GM12873 (cell line): ENCODE results near the gene BPIFB3.

Experiments used
- TF ChIP-seq, protein P1 (sequence below): IDR thresholded peaks from 2 replicates; pipeline ENCODE4 v1.5.1; 2012; ENCODE audit warnings: low read depth, mild to moderate bottlenecking, moderate library complexity, low read length, control low read depth; ENCODE audit not compliant: insufficient read depth; ENCODE audit errors: missing control alignments

BPIFB3 gene

DNA sequence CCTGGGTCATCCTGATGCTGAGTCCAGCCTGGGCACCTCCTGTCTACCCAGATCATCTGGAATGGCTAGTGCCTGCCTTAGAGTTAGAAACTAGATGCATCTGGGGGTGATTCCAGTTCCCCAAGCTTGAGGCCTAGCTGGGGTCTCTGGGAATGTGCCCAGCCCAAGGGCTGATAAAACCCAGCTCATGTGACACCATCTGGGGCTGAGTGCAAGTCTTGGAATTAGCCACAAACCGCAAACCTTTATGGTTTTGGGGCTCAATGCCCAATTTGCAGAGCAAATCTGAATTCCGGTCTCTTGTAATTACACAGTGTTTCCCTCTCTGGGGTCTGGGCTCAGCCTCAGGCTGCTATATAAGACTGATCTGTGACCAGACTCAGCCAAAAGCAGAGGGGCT is 25.6 kb downstream of the BPIFB3 start, which contains the start of gene BPIFB4:
BPIFB4 (plus strand) TSS at position 385 of the 400 bp plus-strand sequence. CDS start 1,884 bp downstream, outside the sequence.
- TF ChIP-seq, protein P1, sequence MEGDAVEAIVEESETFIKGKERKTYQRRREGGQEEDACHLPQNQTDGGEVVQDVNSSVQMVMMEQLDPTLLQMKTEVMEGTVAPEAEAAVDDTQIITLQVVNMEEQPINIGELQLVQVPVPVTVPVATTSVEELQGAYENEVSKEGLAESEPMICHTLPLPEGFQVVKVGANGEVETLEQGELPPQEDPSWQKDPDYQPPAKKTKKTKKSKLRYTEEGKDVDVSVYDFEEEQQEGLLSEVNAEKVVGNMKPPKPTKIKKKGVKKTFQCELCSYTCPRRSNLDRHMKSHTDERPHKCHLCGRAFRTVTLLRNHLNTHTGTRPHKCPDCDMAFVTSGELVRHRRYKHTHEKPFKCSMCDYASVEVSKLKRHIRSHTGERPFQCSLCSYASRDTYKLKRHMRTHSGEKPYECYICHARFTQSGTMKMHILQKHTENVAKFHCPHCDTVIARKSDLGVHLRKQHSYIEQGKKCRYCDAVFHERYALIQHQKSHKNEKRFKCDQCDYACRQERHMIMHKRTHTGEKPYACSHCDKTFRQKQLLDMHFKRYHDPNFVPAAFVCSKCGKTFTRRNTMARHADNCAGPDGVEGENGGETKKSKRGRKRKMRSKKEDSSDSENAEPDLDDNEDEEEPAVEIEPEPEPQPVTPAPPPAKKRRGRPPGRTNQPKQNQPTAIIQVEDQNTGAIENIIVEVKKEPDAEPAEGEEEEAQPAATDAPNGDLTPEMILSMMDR = no peak

DNA sequence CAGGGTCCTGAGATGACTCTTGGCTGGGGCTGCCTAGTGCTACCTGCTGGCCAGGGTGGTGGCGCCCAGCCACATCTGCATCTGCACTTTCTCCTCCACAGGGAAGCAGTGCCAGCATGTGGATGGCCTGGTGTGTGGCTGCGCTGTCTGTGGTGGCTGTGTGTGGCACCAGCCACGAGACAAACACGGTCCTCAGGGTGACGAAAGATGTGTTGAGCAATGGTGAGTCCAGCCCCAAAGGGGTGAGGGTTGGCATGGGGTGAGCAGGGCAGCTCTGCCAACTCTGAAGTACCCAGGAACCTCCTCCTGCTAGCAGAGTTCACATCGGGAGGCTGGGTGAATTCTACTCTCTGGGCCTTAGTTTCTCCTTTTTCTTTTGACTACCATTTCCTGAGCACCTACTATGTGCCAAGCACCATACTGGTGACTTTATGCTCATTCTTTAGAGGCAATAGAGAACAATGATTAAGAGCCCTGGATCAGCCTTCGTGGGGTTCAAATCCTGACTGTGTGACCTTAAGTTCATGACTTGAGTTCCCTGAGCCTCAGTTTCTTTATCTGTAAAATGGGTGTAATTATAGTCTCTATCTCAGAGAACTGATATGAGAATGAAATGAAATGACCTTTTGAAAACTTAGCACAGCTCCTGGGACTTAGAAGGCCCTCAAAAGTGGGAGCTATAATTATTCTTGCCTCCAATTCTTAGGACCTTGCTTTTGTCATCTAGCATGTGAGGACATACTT is 27.9 kb downstream of the BPIFB3 start:
- TF ChIP-seq, protein P1 = no peak

DNA sequence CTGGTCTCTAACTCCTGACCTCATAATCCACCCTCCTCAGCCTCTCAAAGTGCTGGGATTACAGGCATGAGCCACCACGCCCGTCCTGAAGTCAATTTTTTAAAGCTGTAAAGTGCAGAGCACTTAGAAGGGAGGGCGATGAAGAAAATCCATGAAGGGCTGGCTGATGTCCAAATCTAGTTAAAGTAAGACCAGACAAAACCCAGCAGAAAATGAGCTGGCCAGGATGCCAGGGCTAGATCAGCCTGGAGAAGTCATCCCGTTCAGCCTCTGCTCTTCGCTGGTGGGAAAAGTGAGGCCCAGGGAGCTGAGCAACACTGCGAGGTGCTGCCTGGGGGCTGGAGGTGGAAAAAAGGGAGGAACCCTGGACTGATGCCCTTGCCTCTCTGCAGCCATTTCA is 28.8 kb downstream of the BPIFB3 start:
- TF ChIP-seq, protein P1 = no peak

DNA sequence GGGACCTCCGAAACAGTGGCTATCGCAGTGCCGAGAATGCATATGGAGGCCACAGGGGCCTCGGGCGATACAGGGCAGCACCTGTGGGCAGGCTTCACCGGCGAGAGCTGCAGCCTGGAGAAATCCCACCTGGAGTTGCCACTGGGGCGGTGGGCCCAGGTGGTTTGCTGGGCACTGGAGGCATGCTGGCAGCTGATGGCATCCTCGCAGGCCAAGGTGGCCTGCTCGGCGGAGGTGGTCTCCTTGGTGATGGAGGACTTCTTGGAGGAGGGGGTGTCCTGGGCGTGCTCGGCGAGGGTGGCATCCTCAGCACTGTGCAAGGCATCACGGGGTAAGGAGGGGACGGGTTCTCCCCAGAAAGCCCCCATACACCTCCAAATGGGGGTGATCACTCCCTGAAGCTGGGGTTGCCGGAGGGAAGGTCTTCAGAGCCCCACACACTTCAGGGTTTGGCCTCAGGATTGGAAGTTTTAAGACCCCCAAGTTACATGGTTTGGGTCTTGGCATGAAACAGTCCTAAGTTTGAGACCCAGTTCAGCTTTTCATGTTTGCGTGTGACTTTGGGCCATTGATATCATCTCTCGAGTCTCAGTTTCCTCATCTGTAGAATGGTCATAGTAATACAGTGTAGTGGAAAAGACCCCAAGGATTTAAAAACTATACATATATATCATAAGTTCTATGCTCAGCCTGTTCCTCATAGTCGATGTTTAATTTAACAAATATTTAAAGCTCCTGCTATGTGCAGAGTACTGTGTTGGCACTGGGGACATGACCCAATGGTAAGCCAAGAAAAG is 30.0 kb downstream of the BPIFB3 start:
- TF ChIP-seq, protein P1 = no peak

DNA sequence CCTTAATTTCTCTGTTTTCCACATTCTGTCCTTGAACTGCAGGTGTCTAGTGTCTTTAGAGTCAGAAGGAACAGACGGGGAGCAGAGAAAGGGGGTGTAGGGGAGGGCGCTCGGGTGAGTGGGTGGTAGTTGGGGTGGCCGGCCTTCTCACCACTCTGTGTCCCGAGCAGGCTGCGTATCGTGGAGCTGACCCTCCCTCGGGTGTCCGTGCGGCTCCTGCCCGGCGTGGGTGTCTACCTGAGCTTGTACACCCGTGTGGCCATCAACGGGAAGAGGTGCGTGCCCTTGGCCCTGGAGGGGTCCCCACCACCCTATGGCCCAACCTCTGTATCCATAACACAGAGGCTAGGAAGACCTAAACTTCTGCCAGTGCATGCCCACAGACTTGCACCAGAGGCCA is 31.0 kb downstream of the BPIFB3 start:
- TF ChIP-seq, protein P1 = no peak

DNA sequence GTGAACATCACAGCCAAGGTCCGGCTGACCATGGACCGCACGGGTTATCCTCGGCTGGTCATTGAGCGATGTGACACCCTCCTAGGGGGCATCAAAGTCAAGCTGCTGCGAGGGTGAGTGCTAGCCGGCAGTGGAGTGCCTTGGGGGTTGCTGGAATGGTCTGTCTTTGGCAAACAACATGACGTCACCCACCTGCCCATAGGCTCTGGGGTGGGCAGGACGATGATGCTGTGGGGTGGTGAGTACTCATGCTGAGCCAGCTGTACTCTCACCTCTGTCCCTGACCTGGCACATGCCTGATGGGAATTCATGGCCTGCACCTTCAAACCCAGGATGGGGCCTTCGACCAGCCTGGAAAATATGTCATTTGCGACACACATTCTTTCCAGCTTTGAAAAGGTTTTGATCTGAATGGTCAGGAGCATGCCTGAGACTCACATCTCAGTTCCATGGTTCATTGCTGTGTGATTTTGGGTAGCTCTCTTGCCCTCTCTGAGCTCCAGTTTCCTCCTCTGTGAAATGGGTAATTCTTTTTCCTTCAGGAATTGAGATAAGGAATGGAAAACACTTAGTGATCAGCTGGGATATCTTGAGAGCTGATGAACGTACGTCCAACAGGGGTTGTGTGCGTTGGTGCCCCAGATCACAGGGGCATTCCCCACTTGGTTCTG is 32.5 kb downstream of the BPIFB3 start:
- TF ChIP-seq, protein P1 = no peak

DNA sequence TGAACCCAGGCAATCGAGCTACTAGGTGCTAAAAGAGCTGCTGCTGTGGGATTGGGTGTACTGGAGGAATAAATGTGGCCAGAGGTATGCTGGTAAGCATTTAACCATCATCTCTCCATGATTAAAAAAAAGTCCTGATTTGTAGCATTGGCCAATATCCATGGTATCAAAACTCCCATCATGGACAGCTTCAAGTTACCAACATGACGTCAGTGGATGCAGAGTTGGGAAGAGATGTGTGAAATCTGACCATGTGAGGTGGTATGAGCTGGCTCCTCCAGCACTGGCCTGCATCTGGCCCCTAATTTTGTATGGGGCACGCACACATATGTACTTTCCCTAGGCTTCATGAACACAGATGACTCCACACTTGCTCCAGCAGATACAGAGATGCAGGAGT is 37.4 kb downstream of the BPIFB3 start:
- TF ChIP-seq, protein P1 = no peak
